ENCODE results near the gene HOMER1.

Gene HOMER1

DNA sequence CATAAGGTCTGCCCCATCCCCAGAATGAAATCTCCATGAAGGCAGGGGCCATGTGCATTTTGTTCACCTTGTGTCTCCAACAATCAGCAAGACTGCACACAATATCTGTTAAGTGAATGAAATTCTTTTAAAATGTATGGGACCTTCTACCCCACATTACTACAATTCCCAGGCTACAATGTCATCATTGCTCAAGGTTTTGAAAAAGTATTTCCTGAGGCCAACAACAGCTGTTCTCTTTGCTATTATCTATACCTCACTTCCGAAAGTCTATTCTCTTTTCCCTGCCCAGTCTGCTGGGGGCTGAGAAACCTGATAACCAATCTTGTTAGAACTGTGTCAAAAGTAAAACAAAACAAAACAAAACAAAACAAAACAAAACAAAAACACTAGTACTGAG lies 29.2 kb downstream of the HOMER1 start:
- H3K4me1 Mint-ChIP-seq = peaks cover 19% of the 10 kb centered on the region
- H3K27me3 Mint-ChIP-seq (ENCODE audit: low read depth, poor library complexity) = no peaks in the 10 kb centered on the region
- H3K9me3 Mint-ChIP-seq = peaks cover 15% of the 10 kb centered on the region
- no peak overlapping the region for H3K4me3 Mint-ChIP-seq
- peaks cover 33% of the 10 kb centered on the region for H3K36me3 Mint-ChIP-seq (ENCODE audit: low read depth)
- DNase-seq = no peak
- TF ChIP-seq, protein P1, sequence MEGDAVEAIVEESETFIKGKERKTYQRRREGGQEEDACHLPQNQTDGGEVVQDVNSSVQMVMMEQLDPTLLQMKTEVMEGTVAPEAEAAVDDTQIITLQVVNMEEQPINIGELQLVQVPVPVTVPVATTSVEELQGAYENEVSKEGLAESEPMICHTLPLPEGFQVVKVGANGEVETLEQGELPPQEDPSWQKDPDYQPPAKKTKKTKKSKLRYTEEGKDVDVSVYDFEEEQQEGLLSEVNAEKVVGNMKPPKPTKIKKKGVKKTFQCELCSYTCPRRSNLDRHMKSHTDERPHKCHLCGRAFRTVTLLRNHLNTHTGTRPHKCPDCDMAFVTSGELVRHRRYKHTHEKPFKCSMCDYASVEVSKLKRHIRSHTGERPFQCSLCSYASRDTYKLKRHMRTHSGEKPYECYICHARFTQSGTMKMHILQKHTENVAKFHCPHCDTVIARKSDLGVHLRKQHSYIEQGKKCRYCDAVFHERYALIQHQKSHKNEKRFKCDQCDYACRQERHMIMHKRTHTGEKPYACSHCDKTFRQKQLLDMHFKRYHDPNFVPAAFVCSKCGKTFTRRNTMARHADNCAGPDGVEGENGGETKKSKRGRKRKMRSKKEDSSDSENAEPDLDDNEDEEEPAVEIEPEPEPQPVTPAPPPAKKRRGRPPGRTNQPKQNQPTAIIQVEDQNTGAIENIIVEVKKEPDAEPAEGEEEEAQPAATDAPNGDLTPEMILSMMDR (IDR thresholded peaks at IDR 0.05) = no peak
- H3K27ac Mint-ChIP-seq = no peak overlapping the region

DNA sequence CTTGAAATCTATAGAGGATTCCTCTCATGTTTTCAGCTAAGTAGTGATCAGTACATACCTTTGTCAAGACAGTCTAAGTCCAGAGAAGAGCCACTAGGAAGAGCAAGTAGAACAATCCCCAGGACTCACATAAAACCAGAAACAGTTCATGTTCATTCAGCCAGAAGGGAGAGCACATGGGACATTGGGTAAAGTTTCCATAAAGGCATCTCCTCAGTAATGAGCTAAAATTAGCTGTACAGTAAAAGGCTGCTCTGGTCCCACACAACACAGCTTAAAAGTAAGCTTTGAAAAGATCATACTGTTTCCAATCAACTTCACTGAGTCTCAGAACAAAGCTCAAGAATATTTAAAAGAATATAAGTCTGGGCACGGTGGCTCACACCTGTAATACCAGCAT lies 32.4 kb downstream of the HOMER1 start:
- Mint-ChIP-seq H3K36me3 (ENCODE audit: low read depth) (peaks cover 37% of the 10 kb centered on the region), H3K27ac (peak overlapping the region; percentile 14), H3K4me3 (no peak overlapping the region), H3K9me3 (peaks cover 15% of the 10 kb centered on the region), H3K27me3 (ENCODE audit: low read depth, poor library complexity) (no peaks in the 10 kb centered on the region), H3K4me1 (peaks cover 8% of the 10 kb centered on the region)
- DNase-seq = no peak
- TF ChIP-seq, protein P1 (IDR thresholded peaks at IDR 0.05) = no peak

DNA sequence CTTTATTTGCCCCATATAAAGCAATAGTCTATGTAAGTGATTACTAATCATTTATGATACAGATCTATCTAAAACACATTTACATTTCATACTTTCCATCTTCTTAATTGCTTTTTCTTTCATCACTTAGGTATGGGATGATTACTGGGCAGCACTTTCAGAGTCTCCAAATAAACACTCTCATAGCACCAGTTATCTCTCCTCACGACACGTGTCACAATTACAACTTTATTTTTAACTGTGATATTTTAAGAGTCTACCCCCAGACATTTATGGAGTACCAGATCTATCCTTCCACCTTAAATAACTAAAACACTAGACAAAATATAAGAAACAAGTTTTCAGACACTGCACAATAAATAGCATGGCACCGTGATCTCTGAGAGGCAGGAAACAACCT lies 32.9 kb downstream of the HOMER1 start:
- H3K36me3 Mint-ChIP-seq (ENCODE audit: low read depth) = peaks cover 37% of the 10 kb centered on the region

DNA sequence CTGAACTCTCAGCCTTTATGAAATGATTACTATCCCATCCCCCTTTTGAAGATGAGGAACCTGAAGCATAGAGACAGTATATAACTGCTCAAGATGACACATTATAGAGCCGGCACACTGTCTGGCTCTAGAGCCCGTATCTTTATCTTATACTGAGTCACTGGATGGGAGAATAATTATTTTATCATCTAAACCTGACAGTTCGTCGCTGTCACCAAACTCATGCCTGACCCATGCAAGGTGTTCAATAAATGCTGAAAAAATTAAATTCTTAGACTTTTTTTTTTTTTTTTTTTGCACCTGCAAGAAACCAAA lies 38.8 kb downstream of the HOMER1 start:
- TF ChIP-seq, protein P1 (IDR thresholded peaks at IDR 0.05) = no peak
- Mint-ChIP-seq H3K4me1 (peaks cover 22% of the 10 kb centered on the region), H3K27ac (no peak overlapping the region), H3K27me3 (ENCODE audit: low read depth, poor library complexity) (no peaks in the 10 kb centered on the region), H3K36me3 (ENCODE audit: low read depth) (peaks cover 4% of the 10 kb centered on the region), H3K4me3 (no peak overlapping the region), H3K9me3 (no peaks in the 10 kb centered on the region)
- no peak for DNase-seq

More for the DNA sequence above, 32.9 kb downstream of the HOMER1 start:
- peaks cover 15% of the 10 kb centered on the region for H3K9me3 Mint-ChIP-seq
- TF ChIP-seq, protein P1 (IDR thresholded peaks at IDR 0.05) = no peak
- no peak for DNase-seq
- no peaks in the 10 kb centered on the region for H3K27me3 Mint-ChIP-seq (ENCODE audit: low read depth, poor library complexity)
- peaks cover 8% of the 10 kb centered on the region for H3K4me1 Mint-ChIP-seq
- H3K27ac Mint-ChIP-seq = peak overlapping the region; percentile 14
- no peak overlapping the region for H3K4me3 Mint-ChIP-seq

DNA sequence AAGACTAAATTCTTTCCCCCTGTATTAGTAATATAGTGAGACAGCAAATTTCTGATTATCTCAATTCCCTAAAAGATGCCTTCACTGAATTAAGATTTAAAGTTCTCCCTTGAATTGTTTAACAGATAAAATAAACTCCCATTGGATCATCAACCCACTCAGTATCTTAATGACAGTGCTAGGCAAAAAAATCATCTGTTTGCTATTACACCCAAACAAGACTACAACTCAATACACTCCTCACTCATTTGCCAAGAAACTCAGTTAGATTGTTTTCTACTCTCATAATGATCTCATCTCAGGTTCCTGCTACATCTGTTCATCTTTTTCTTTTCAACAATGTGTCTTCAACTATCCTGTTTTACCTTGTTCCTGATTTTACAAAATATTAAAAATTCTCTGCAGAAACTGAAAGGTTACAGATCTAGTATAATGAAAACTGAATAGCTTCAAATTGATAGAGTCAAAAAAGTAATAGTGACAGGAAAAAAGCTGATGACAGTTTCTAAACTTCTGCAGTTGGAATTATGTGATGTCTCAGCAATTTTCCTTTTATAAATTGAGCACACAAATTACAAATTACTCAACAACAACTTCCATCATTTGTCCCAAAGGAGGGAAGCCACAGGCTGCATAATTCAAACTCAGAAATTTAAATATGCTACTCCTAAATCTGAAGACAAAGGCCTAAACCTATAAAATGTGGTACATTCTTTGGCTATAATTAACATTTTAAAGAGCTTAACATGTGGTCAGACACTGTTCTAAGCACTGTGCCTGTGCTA lies 39.4 kb downstream of the HOMER1 start:
- peaks cover 22% of the 10 kb centered on the region for H3K4me1 Mint-ChIP-seq
- no peak for DNase-seq
- H3K9me3 Mint-ChIP-seq = no peaks in the 10 kb centered on the region
- H3K27ac Mint-ChIP-seq = no peak overlapping the region
- peaks cover 4% of the 10 kb centered on the region for H3K36me3 Mint-ChIP-seq (ENCODE audit: low read depth)
- H3K27me3 Mint-ChIP-seq (ENCODE audit: low read depth, poor library complexity) = no peaks in the 10 kb centered on the region
- TF ChIP-seq, protein P1 (IDR thresholded peaks at IDR 0.05) = no peak
- no peak overlapping the region for H3K4me3 Mint-ChIP-seq

DNA sequence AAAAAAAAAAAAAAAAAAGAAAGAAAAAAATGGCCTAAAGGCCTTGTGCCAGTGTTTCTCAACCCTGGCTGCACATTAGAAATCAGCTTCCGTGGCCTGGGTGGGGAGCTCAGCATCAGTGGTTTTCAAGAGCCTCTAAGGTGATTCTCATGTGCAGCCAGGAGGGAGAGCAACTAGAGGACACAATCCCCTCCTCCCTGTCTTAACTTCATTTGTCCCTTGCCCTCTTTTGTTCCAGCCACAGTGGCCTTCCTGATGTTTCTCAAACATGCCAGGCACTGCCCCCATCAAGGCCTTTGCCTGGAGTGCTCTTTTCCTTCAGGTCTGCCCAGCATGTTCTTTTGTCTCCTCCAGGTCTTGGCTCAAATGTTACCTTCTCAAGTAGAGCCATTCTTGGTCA lies 42.4 kb downstream of the HOMER1 start:
- Mint-ChIP-seq H3K27ac (peak overlapping the region; percentile 89), H3K9me3 (no peaks in the 10 kb centered on the region), H3K36me3 (ENCODE audit: low read depth) (no peaks in the 10 kb centered on the region), H3K4me1 (peaks cover 18% of the 10 kb centered on the region), H3K4me3 (no peak overlapping the region), H3K27me3 (ENCODE audit: low read depth, poor library complexity) (no peaks in the 10 kb centered on the region)
- DNase-seq = no peak
- TF ChIP-seq, protein P1 (IDR thresholded peaks at IDR 0.05) = no peak
